Fibroblast of pulmonary artery (primary cell): ENCODE results near the gene SLC1A7.

Experiments used
- DNase-seq: peaks from one replicate; pipeline ENCODE4 v3.0.0-alpha.2; 2010; ENCODE audit warnings: low read depth
- H3K4me3 ChIP-seq: replicated peaks from 2 replicates; pipeline ENCODE4 v1.5.1; 2011; ENCODE audit warnings: low read depth, mild to moderate bottlenecking, control low read depth, low read length, moderate library complexity
- CTCF ChIP-seq: IDR thresholded peaks from 2 replicates; pipeline ENCODE4 v1.5.1; 2011; ENCODE audit warnings: mild to moderate bottlenecking, control low read depth, low read length, inconsistent platforms; ENCODE audit errors: missing control alignments

The SLC1A7 gene

GRCh38 chr1:53071167-53071865 lies 71.1 kb downstream of the SLC1A7 start:
- no peak for DNase-seq
- no peak for TF ChIP-seq CTCF
- H3K4me3 ChIP-seq, result no peak overlapping the region

DNA sequence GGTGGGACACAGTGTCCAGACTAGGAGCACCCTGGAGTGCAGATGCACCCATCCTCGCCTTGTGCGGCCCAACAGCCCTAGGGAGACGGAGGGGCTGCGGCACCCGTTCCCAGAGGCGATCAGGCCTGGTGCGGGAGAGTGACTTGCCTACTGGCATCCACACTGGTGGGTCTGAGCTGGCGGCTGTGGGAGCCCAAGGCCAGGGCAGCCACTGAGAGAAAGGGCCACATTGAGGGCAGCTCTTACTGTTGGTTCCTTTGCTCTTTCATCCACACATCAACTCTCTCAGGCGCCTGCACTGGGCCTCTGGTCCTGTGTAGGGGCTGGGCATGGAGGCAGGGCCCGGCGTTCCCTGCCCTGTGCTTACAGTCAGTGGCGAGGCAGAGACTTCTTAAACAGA lies 71.8 kb downstream of the SLC1A7 start:
- DNase-seq, result no peak
- TF ChIP-seq CTCF, result no peak
- no peak overlapping the region for H3K4me3 ChIP-seq

DNA sequence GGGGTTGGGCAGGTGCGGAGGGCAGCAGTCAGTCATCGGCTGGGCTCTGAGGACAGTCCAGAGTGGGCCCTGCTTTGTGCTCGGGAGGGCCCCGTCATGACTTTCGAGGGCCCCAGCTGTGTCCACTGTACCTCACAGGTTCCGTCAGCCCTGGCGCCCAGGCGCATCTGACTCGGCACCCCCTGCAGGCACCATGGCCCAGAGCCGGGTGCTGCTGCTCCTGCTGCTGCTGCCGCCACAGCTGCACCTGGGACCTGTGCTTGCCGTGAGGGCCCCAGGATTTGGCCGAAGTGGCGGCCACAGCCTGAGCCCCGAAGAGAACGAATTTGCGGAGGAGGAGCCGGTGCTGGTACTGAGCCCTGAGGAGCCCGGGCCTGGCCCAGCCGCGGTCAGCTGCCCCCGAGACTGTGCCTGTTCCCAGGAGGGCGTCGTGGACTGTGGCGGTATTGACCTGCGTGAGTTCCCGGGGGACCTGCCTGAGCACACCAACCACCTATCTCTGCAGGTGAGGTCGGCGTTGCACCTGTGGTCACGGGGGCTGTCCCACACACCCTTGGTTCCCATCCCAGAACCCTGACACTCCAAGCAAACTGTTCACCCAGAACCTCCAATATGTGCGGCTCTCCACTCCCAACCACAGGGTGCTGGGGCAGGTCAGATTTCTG lies 72.6 kb downstream of the SLC1A7 start:
- no peak overlapping the region for H3K4me3 ChIP-seq
- no peak for TF ChIP-seq CTCF
- no peak for DNase-seq

DNA sequence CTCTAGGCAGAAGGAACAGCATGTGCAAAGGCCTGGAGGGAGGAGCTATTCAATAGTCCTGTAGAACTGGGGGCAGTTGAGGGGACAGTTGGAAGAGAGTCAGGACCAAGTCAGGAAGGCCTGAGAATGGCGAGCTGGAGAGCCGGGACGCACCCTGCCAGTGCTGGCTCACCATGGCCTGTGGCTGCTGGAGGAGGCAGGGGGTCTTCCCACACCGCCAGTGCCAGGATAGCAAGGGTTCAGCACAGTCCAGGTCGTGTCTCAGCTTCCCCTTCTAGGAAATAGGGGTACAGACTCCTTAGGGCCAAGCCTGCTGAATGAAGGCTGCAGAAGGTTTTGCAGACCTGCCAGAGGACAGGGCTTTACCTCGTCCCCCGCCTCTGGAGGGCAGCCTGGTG lies 73.2 kb downstream of the SLC1A7 start:
- TF ChIP-seq CTCF, result no peak
- H3K4me3 ChIP-seq, result no peak overlapping the region
- no peak for DNase-seq

DNA sequence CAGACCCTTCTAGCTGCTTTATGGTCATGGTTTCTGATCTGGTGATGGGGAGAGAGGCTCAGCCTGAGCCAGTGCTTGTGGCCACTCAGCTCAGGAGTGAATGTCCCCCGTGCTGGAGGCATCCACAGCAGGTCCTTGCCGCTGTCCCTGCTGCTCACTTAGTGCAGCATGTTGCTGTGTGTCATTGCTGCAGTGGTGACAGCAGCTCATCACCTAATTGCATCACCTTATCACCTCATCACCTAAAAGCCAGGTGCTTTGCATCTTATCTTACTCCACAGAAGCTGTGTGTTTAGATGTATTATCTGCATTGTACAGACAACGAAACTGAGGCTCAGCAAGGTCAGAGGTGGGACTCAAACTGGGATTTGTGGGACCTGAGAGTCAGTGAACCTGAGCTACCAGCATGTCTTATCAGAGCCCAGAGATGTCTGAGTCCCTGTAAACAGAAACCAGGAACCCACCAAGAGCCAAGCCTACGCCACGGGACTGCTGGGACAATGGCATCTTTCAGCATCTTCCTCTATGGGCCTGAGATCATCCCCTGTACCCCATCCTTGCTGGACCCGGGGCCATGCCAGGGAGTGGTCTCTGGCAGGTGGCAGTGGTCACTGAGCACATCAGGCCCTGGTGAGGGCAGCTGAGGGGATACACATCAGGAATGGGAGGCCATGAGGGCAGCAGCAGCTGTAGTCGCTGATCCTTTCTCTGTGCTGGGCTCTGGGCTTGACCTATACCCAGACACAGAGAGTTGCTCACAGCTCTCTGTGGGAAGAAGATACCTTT lies 73.9 kb downstream of the SLC1A7 start:
- DNase-seq, result no peak
- no peak for TF ChIP-seq CTCF
- no peak overlapping the region for H3K4me3 ChIP-seq

DNA sequence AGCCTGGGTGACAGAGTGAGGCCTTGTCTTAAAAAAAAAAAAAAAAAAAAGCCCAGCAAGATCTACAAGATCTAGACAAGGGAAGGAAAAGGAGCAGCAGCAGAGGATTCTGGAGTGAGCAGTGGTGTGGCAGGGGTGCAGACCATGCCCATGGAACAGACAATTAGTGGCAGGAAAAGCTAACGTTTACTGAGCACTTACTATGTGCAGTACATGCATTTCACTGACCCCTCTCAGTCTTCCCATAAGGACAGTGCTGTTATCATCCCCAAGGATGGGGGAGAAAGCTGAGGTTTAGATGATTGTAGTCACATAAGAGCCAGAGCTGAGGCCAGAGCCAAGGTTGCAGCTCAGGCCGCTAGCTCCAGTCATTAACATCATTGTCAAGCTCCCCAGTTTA lies 74.6 kb downstream of the SLC1A7 start:
- TF ChIP-seq CTCF, result no peak
- no peak for DNase-seq
- no peak overlapping the region for H3K4me3 ChIP-seq
